HG03342 (cell line): ENCODE measurements around the gene COL5A3.

Experiments
- ATAC-seq: cut with Tn5 transposase; IDR thresholded peaks from one replicate; pipeline ENCODE4 v1.9.1; 2021; ENCODE audit warnings: mild to moderate bottlenecking, moderate library complexity; ENCODE audit not compliant: unreplicated experiment

Gene COL5A3

DNA sequence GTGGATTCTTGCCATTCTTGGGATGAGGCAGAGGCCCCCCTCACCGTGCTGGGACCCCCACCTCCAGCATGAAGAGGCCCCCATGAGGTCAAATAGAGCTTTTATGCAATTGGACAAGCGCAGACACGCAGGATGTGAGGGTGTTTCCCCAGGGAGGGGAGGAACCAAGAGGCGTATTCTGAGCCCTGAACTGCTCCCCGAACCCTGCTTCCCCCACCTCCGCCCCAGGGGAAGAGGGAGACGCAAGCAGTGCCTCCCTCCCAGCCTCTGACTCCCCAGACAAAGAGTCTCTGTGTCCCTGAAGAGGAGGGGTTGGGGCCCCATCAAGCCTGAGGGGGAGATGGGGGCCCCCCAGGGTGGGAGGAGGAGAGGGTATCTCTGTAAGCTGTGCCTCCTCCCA is 1.7 kb upstream of the COL5A3 start:
- no peak for ATAC-seq

DNA sequence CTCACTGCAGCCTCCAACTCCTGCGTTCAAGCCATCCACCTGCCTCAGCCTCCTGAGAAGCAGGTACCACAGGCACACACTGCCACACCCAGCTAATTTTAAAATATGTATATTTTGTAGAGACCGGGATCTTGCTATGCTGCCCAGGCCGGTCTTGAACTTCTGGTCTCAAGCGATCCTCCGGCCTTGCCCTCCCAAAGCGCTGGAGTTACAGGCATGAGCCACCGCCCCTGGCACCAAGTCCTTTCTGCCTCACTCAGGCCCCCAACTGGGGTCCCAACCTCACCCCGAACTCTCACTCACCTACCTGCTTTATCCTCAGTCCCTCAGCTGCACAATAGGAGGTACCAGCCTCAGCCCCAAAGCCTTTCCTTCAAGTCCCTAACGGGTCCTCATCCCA is 635 bp upstream of the COL5A3 start:
- no peak for ATAC-seq

DNA sequence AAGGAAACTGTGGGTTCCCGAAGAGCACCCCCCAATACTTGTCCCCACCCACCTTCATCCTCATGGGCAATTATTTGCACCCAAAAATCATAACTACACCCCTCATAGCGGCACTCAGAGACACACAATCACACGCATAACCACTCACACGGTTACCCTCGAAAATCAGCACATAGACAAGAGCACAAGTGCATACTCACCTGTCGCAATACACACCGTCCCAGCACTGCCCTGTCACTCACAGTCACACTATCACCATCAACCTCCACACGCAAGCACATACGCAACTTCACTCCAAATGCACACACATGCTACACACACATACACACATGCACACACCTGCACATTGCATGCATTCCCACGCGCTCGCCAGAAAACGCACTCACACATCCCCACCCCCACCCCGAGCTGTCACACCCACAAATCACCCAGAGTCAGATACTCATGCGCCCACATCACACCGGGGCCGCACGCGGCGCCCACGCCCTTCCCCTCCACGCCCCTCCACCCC is 535 bp downstream of the COL5A3 start:
- ATAC-seq = no peak

DNA sequence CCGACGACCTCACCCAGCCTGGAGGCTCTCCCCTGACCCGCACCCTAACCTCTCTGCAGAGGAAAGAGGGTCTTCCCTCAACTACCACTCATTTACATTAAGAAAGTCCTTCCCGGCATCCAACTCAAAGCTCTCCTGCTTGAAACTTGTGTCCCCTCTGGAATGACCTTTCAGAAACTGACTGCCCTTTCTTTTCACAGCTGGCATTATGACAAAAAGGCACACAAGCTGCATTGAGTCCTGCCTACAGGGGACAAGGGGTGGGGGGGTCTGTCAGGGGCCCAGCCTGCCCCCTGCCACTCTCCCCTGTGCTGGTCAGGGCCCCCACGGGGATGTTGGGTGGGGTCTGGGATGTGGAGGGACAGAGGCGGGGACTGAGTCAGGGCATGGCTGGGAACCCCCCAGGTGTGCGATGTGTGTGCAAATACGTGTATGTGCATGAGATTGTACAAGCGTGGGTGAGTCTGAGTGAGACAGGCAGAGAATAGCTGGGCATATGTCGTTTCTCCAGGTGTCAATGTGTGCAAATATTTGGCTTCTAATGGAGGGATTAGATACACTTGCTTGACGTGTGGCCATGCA is 2.0 kb downstream of the COL5A3 start:
- no peak for ATAC-seq

DNA sequence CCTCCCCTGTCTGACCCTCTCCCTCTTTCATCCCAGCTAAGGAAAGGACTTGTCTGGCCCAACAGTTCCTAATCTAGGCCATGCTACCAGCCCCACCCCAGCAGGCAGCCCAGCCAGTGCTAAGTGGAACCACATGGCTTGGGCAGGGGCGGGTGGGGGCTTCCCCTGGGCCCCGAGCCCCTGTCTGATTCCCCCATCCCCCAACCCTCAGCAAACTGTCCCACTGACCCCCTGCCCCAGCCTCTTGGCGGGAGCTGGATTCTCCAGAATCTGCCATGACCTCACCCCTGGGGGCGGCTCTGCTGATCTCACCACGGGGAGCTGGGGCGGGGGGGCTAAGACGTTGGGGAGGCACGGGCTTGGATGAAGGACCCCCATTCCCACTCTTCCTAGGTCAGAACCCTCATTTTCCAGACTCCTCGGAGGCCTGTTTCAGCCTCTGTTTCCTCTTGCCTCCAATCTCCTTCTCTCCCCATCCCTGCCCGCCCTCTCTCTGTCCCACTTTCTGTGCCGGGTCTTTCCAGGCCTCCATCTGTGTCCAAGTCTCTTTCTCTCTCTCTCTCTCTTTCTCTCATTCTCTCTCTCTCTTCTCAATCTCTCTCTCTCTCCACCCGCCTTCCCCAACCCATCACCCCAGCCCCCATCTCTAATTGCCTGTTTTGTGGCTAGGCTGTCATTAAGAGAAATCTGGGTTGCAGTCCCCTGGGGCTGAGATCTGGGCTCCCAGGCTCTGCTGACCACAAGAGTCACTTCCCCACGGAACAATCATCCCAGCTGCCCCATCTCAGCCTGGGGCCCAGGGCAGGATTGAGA is 2.7 kb downstream of the COL5A3 start:
- no peak for ATAC-seq

DNA sequence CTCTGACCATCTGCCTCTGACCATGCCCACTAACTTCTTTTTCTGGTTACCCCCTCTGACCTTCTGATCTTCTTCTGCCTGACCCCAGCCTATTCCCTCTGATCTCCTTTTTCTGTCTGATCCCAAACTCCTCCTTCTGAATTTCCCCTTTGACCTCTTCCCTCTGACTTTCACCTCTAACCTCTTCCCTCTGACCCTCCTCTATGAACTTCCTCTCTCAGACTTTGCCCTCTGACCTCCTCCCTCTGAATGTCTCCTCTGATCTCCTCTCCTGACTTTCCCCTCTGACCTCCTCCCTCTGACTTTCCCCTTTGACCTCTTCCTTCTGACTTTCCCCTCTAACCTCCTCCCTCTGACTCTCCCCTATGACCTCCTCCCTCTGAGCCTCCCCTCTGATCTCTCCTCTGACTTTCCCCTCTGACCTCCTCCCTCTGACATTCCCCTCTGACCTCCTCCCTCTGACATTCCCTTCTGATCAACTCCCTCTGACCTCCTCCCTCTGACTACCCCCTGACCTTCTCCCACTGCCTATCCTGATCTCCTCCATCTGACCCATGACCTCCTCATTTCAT is 3.5 kb downstream of the COL5A3 start:
- ATAC-seq = no peak

DNA sequence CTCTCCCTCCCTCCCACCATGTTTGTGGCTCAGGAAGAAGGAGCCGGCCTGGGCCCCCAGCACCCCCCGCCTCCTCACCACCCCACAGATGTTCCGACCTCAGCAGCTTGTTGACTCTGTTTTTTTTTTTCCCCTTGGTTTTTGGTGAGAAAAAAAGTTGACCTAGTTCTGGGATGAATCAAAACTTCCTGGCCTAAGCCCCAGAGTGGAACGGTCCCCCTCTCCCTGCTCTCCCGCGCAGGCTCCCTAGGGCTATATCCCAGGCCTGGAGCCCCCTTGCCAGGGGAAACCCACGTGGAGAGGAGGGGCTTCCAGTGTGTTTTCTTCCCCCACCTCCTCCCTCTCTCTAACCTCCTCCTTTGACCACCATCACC is 4.0 kb downstream of the COL5A3 start:
- no peak for ATAC-seq

DNA sequence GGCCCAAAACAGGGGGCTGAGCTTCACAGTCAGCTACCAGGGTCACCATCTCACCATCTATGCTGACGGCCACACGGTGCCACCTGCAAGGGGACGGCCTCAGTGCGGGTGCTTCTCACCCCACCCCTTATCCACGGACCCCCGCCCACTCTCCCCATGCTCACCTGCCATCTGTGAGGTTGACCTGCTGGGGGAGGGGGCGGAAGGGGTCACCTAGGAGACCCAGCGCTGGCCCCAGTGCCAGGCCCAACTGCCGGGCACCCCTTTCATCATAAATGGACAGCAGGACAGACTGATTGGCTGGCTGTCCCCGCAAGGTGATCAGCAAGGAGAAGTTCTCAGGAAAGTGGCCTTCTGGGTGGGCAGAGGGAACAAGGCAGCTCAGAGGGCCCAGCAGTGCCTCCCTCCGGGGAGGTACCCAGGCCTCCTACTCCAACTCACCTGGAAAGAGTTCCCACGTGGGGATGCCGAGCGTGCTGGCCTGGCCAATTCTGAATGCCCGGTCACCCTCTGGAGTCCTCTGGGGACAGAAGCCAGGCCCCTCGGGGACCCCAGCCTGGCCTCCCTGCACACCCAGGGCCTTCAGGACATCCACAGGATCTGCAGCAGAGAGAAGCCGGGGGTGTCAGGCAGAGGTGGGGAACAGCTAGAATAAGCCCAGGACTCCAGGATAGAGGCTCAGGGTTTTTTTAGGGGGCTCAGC is 4.5 kb downstream of the COL5A3 start:
- ATAC-seq = no peak

DNA sequence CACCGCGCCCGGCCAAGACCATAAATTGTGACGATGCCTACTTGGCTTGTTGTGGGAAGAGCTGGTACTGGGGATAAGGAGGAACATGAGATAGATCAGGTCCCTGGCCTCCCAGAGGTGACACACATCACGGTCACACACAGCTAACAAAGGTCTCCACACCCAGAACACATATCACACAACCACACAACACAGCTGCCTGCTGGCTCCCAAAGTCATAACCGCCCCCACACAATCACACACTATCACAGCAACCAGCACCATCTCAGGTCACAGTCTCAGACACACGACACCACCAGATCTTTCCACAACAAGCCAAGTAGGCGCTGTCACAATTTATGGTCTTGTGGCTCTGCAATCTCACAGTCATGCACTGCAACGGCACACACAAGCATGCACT is 5.7 kb downstream of the COL5A3 start:
- no peak for ATAC-seq

DNA sequence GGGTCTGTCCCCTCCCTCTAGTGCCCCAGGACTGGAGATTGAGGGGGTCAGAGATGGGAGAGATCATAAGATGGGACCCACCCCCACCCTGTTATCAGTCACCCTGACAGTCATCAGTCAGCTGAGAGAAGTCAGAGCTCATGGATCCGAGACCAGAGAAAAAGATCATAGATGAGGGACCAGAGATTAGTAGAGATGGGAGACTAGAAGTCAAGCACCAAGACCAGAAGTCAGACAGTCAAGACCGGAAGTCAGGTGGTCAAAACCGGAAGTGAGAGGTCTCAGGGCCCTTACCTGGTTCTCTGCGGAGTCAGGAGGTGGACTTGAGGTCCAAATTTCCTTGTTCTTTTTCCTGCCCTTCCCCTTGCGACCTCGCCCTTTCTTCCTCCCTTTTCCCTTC is 7.0 kb downstream of the COL5A3 start:
- no peak for ATAC-seq

DNA sequence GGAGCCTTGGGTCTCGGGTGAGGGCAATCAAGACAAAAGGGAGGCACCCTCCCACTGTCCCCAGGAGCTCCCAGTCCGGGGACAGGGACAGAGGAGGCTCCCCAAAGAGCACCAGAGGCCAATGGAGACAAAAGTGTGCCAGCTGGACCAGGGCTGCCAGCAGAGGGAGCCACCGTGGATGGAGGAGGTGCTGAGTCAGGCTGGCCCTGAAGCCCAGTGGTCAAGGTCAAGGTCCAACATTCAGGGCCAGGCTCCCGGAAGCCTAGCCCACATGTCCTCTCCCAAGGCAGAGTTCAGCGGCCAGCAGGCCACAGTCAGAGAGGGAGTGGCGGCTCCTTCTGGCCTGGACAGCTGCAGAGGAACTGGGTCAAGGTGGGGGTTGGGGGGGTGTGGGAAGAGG is 8.4 kb downstream of the COL5A3 start:
- ATAC-seq = no peak

DNA sequence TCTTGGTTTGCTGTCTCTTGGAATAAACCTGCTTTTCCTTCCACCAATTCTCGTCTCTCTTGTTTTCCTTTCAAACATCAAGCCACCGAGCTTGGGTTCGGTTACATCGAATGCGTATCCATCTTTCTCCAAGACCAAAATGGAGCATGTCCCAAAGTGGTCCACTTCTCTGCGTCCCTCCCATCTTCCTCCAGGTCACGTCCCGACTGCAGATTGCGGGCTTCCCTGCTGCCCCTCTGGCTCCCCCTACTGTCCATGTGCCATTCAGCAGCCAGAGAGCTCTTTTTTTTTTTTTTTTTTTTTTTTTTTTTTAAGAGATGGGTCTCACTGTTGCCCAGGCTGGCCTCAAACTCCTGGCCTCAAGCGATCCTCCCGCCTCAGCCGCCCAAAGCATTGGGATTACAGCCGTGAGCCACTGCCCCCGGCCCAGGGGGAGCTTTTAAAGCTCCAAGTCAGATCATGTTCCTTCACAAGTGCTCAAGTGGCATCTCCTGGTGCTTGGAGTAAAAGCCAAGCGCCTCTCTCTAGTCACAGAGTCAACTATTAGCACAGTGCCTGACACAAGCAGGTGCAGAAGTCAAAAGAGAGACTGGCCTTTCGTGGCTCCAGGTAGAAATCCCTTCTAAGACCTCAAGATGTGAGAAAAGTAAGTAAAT is 10.0 kb downstream of the COL5A3 start:
- no peak for ATAC-seq

DNA sequence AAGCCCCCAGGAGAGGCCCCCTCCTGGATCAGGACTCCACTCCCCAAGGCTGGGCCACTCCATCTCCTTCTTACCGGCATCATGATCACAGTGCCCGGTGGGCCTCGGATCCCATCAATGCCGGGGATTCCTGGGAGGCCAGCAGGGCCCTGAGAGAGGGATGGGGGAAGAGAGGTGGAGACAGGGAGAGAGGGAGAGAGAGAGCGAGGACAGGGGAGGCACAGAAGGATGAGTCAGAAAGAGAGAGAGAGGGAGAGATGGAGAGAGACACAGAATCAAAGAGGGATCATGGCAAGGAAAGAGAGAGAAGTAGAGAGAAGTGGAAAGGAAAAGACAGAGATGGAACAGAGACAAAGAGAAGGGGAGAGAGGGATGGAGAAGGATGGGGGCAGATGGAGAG is 13.8 kb downstream of the COL5A3 start:
- no peak for ATAC-seq

DNA sequence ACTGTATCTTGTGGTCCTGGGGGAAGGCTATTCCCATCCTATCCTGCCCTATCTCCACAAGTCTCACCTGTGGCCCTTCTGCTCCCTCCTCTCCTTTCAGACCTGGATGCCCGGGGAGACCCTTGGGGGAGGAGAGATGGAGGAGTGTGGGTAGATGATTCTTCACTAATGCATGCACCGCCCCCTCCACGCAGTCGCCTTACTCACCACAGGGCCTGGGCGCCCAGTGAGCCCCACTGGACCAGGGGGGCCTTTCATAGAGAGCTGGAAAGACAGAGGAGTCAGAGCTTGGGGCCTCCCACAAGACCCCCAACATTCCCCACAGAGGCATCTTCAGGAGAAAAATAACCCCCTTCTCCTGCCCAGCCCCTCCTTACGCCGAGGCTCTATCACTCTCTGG is 14.3 kb downstream of the COL5A3 start:
- no peak for ATAC-seq

DNA sequence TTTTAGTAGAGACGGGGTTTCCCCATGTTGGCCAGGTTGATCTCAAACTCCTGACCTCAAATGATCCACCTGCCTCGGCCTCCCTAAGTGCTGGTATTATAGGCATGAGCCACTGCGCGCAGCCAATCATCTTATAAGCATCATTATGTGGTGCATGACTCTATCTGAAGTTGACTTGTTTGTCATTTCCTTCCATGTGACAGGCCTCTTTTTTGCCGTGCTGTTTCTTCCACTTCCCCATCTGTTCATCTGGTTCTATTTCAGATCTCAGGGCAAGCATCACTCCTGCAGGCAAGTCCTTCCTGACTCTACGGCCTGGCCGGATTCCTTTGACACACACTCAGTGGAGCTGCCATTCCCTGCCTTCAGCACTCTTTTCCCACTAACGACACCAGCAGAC is 15.2 kb downstream of the COL5A3 start:
- no peak for ATAC-seq

DNA sequence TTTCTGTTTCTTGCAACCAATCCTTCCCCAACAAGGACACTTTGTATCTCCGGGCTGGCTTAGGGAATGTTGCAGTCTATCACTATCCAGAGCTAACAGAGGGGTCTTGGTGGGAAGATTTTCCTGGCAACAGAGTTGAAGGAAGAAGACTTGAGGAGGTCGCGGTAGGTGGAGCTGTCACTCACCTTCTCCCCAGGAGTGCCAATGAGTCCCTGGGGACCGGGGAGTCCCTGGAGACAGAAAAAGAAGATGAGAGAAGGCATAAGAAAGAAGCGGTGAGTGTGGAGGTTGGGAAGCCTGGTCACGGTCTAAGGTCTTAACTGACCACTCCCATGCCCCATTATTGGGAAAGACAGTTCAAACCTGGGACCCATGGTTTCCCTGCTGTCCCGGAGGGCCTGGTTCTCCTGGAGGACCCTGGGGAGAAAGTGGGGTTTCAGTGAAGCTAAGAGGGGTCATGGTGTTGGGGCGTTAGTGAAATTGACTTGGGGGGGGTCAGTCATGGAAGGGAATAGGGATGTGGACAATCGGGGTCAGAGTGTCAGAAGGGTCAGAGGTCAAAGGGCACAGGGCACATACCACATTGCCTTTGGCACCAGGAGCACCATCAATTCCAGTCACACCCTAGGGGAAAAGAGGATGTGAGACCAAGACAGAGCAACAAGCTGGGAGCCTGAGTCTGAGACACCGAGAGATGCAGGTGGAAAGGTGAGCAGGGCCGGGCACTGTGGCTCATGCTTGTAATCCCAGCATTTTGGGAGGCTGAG is 18.7 kb downstream of the COL5A3 start:
- no peak for ATAC-seq

DNA sequence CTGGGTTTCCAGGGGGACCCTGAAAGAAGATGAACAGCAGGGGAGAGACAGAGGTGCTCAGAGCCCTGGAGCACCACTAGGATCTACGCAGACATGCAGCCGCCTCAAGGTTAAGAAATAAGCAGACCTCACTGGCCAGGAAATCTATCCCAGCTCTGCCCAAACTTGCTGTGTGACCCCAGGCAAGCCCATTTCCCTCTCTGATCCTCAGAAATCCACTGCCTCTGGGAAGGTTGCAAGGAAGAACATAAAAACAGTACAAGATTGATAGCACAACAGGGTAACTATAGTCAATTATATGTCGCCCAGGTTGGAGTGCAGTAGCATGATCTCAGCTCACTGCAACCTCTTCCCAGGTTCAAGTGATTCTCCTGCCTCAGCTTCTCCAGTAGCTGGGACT is 20.8 kb downstream of the COL5A3 start:
- ATAC-seq = no peak

DNA sequence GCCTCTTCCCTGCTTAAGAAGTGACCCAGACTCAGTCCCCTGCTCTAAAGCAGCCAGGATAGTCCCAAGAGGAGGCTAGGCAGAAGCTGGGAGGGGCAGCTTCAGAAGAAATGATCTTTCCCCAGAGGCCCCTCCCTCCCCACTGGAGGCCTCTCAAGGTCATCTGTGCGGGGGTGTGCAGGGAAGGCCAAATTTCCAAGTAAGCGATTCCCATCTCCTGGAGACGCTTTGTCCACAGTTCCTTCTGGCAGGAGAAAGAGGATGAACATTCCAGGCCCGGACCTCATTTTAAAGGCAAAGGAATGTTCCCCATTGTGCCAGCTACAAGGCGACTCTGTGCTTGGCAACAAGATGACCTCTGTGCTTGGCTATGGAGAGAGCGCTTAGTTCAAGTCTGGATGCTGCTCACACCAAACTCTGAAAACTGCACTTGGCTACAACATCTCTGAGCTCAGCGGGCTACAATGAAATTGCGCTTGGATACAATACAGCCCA is 23.5 kb downstream of the COL5A3 start:
- ATAC-seq = no peak

DNA sequence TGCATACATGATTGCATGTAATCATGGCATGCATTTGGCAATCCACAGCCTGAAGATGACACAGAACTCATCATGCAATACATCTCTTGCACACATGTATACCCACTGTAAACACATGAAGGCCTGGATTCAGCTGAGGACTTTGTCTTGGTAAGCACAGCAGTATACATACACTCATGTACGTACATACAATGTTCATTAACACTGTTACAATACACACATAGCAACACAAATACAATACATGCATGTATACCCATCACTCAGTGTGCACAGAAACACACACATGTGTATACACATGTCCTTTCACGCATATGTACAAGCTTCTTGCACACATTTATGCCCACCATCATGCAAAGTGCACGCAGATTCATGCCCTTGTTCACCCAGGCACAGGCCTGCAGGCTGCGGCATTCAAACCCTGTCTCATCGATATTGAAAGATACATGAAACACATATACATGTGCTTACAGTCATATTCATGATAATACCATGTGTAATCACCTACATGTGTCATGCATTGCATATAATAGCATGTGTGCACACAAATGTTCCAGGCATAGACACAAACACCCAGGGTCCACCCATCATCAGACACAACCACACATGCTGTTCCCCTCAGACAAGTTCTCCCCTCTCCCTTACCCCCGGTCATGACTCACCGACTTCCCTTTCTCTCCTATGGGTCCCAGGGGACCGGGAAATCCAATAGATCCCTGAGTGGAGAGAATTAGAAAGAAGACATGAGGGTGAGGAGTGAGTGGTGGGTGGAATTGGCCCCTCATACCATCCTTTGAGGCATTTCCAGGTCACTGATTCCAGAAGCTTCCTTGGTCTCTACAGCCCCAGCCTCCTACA is 28.7 kb downstream of the COL5A3 start:
- no peak for ATAC-seq
